H9 (cell line): Measurements from ENCODE around the gene TANK. TPM values are rescaled to one million over a fixed set of nuclear protein-coding genes. Genes with fewer than 3 reads are reported as not detected.

Experiments
- DNase-seq: peaks from one replicate; pipeline ENCODE4 v3.0.0-alpha.2; 2017
- H2AFZ ChIP-seq: one replicate; pipeline ENCODE4 v1.6.1; 2013; ENCODE audit warnings: mild to moderate bottlenecking, low read length, control low read depth, moderate library complexity
- H2AK5ac ChIP-seq: 2 replicates; pipeline ENCODE4 v1.6.1; 2013; ENCODE audit warnings: low read length, control low read depth, mixed read lengths; ENCODE audit not compliant: insufficient read length
- H2BK120ac ChIP-seq: one replicate; pipeline ENCODE4 v1.6.1; 2013; ENCODE audit warnings: low read depth, mild to moderate bottlenecking, low read length, control low read depth, inconsistent platforms; ENCODE audit not compliant: poor library complexity, severe bottlenecking
- H2BK12ac ChIP-seq: 2 replicates; pipeline ENCODE4 v1.6.1; 2013; ENCODE audit warnings: low read length, control low read depth, mixed read lengths, low read depth; ENCODE audit not compliant: insufficient read length
- H2BK15ac ChIP-seq: 2 replicates; pipeline ENCODE4 v1.6.1; 2013; ENCODE audit warnings: low read depth, low read length, control low read depth
- H2BK20ac ChIP-seq: one replicate; pipeline ENCODE4 v1.6.1; 2013; ENCODE audit warnings: low read depth, mild to moderate bottlenecking, low read length, control low read depth, inconsistent platforms; ENCODE audit not compliant: poor library complexity, severe bottlenecking
- H2BK5ac ChIP-seq: 2 replicates; pipeline ENCODE4 v1.6.1; 2013; ENCODE audit warnings: low read length, control low read depth, mixed read lengths; ENCODE audit not compliant: insufficient read length
- H3K14ac ChIP-seq: 2 replicates; pipeline ENCODE4 v1.6.1; 2013; ENCODE audit warnings: low read length, control low read depth; ENCODE audit not compliant: insufficient read depth
- H3K18ac ChIP-seq: 2 replicates; pipeline ENCODE4 v1.6.1; 2013; ENCODE audit warnings: low read depth, mild to moderate bottlenecking, mixed read lengths, low read length, control low read depth; ENCODE audit not compliant: insufficient read length
- H3K23ac ChIP-seq: 2 replicates; pipeline ENCODE4 v1.6.1; 2013; ENCODE audit warnings: low read length, control low read depth, mixed read lengths, low read depth; ENCODE audit not compliant: insufficient read length
- H3K23me2 ChIP-seq: 2 replicates; pipeline ENCODE4 v1.6.1; 2013; ENCODE audit warnings: low read depth, mild to moderate bottlenecking, mixed read lengths, low read length, control low read depth; ENCODE audit not compliant: insufficient read length, poor library complexity, severe bottlenecking
- H3K27ac ChIP-seq: 2 replicates; pipeline ENCODE4 v1.5.1; 2013; ENCODE audit warnings: low read length, control low read depth, mixed read lengths, low read depth; ENCODE audit not compliant: insufficient read length
- H3K27me3 ChIP-seq: 2 replicates; pipeline ENCODE4 v1.6.1; 2013; ENCODE audit warnings: low read length, control low read depth, inconsistent platforms; ENCODE audit not compliant: insufficient read depth
- H3K4ac ChIP-seq: 2 replicates; pipeline ENCODE4 v1.6.1; 2013; ENCODE audit warnings: low read depth, mild to moderate bottlenecking, control low read depth, inconsistent platforms, low read length, moderate library complexity
- H3K4me1 ChIP-seq: 2 replicates; pipeline ENCODE4 v1.6.1; 2013; ENCODE audit warnings: low read length, control low read depth, inconsistent platforms; ENCODE audit not compliant: insufficient read depth
- H3K4me2 ChIP-seq: 2 replicates; pipeline ENCODE4 v1.6.1; 2013; ENCODE audit warnings: low read length, control low read depth, mixed read lengths; ENCODE audit not compliant: insufficient read length, insufficient read depth
- H3K56ac ChIP-seq: 2 replicates; pipeline ENCODE4 v1.6.1; 2013; ENCODE audit warnings: low read depth, mild to moderate bottlenecking, mixed read lengths, low read length, control low read depth; ENCODE audit not compliant: insufficient read length
- H3K79me1 ChIP-seq: 2 replicates; pipeline ENCODE4 v1.6.1; 2013; ENCODE audit warnings: low read depth, mild to moderate bottlenecking, moderate library complexity, low read length, control low read depth, inconsistent platforms; ENCODE audit not compliant: insufficient read depth, poor library complexity, severe bottlenecking
- H3K79me2 ChIP-seq: 2 replicates; pipeline ENCODE4 v1.6.1; 2013; ENCODE audit warnings: low read length, control low read depth, inconsistent platforms; ENCODE audit not compliant: insufficient read depth
- H3K9ac ChIP-seq: 2 replicates; pipeline ENCODE4 v1.6.1; 2013; ENCODE audit warnings: low read length, control low read depth, mixed read lengths; ENCODE audit not compliant: insufficient read length; ENCODE audit errors: extremely low read depth
- H3K9me3 ChIP-seq: one replicate; pipeline ENCODE4 v1.6.1; 2013; ENCODE audit warnings: low read depth, low read length, inconsistent platforms; ENCODE audit not compliant: control insufficient read depth
- H3T11ph ChIP-seq: one replicate; pipeline ENCODE4 v1.6.1; 2013; ENCODE audit warnings: mild to moderate bottlenecking, low read length, control low read depth, inconsistent platforms
- H4K20me1 ChIP-seq: one replicate; pipeline ENCODE4 v1.6.1; 2013; ENCODE audit not compliant: control insufficient read depth, insufficient read length, insufficient read depth
- H4K5ac ChIP-seq: 2 replicates; pipeline ENCODE4 v1.6.1; 2013; ENCODE audit warnings: low read depth, mild to moderate bottlenecking, mixed read lengths, low read length, control low read depth; ENCODE audit not compliant: insufficient read length
- H4K8ac ChIP-seq: replicated peaks from 2 replicates; pipeline ENCODE4 v1.6.1; 2013; ENCODE audit warnings: low read length, control low read depth, mixed read lengths, low read depth; ENCODE audit not compliant: insufficient read length
- H4K91ac ChIP-seq: 2 replicates; pipeline ENCODE4 v1.6.1; 2013; ENCODE audit warnings: low read depth, mild to moderate bottlenecking, moderate library complexity, mixed read lengths, low read length, control low read depth; ENCODE audit not compliant: insufficient read length
- H3K27ac Mint-ChIP-seq, 3 experiments: 2 replicates in 2 of 3; 3 replicates in 1 of 3; pipeline ENCODE4 v1.8.0; 2020 to 2021; ENCODE audit warnings: mixed read lengths in 3 of 3, mild to moderate bottlenecking in 1 of 3, moderate library complexity in 1 of 3
- H3K27me3 Mint-ChIP-seq: 2 replicates; pipeline ENCODE4 v1.8.0; 2021; ENCODE audit warnings: low read depth, mild to moderate bottlenecking, moderate library complexity, mixed read lengths
- H3K36me3 Mint-ChIP-seq, 3 experiments: 2 replicates in 2 of 3; 3 replicates in 1 of 3; pipeline ENCODE4 v1.8.0; 2020 to 2021; ENCODE audit warnings: low read depth in 3 of 3, mixed read lengths in 3 of 3; ENCODE audit not compliant: insufficient read depth in 1 of 3
- H3K4me1 Mint-ChIP-seq, 2 experiments: 2 replicates each; pipeline ENCODE4 v1.8.0; 2020; ENCODE audit warnings: mixed read lengths in 2 of 2
- H3K4me3 Mint-ChIP-seq, 2 experiments: 2 replicates in 1 of 2; 3 replicates in 1 of 2; pipeline ENCODE4 v1.8.0; 2020 to 2021; ENCODE audit warnings: mild to moderate bottlenecking in 2 of 2, mixed read lengths in 2 of 2, moderate library complexity in 1 of 2
- H3K9me3 Mint-ChIP-seq, 2 experiments: 2 replicates in 1 of 2; 3 replicates in 1 of 2; pipeline ENCODE4 v1.8.0; 2020; ENCODE audit warnings: mild to moderate bottlenecking in 2 of 2, mixed read lengths in 2 of 2, moderate library complexity in 1 of 2
- CTCF ChIP-seq: fragments of 200-600 bp; sonication (generic); conservative IDR thresholded peaks from 3 replicates; pipeline ENCODE4 v1.8.0; 2021; ENCODE audit warnings: antibody characterized with exemption, mild to moderate bottlenecking
- WGBS: extraction: QIAGEN DNeasy Blood & Tissue Kit; methylation state at CpG from one replicate; pipeline ENCODE4 v1.1.7; 2013; ENCODE audit warnings: missing lambda C conversion rate, low lambda C conversion rate, mixed read lengths; ENCODE audit not compliant: insufficient read length; ENCODE audit errors: extremely low coverage; 5-methylcytosine and 5-hydroxymethylcytosine counted together
- long read RNA-seq: library from polyadenylated mRNA; unstranded; transcript quantifications from one replicate; pipeline ENCODE4 v2.0.0, GENCODE V29; 2020
- total RNA-seq: library from RNA; stranded (reverse); gene quantifications from 2 replicates; pipeline ENCODE4 v1.2.1, GENCODE V29; 2021

TANK gene
- total RNA-seq, result 17.3 and 23.9 TPM in 2 replicates
- long read RNA-seq, transcript TANK-202 (8 exons, 2,171 nt), result major isoform, 31 of 66 reads
- long read RNA-seq, partial matches to known transcripts, result 8 of 66 reads
- long read RNA-seq, other reads (novel, unspliced or antisense), result 25 of 66 reads

GRCh38 chr2:161160226-161161073 lies at the start of gene TANK:
TSS of gene TANK (plus strand) at chr2:161160428. CDS start at chr2:161179663, 19,235 bp downstream.
- H2BK12ac ChIP-seq, result no peak within 1 kb of the TSS
- Mint-ChIP-seq H3K9me3 (no peaks in the 10 kb centered on the region), H3K27me3 (no peaks in the 10 kb centered on the region; the same call in 1 of the 2 replicates), H3K4me3 (peak within 1 kb of the TSS; percentile 92 to 100), H3K27ac (peak within 1 kb of the TSS; percentile 97 to 99 (median 99)), H3K36me3 (peaks cover 2 to 6% (median 5%) of the 10 kb centered on the region in 3 experiments; a peak in 6 of 7 replicates), H3K4me1 (peaks cover 9 to 17% of the 10 kb centered on the region in 2 experiments)
- peaks cover 7% of the 10 kb centered on the region for H3K23me2 ChIP-seq
- H4K8ac ChIP-seq, result no peak within 1 kb of the TSS
- no peak within 1 kb of the TSS for H2BK15ac ChIP-seq
- H3K4me1 ChIP-seq, result no peaks in the 10 kb centered on the region
- peak within 1 kb of the TSS; percentile 85 for H3K14ac ChIP-seq
- H4K5ac ChIP-seq, result no peak within 1 kb of the TSS
- H3K9ac ChIP-seq, result peak within 1 kb of the TSS; percentile 85
- no peak within 1 kb of the TSS for H3K56ac ChIP-seq
- H2AFZ ChIP-seq, result peak within 1 kb of the TSS; percentile 33
- no peaks in the 10 kb centered on the region for H3K27me3 ChIP-seq
- H2BK120ac ChIP-seq, result no peak within 1 kb of the TSS
- no peak within 1 kb of the TSS for H3K4ac ChIP-seq
- H3K79me1 ChIP-seq, result no peaks in the 10 kb centered on the region
- WGBS, result no CpG with 5 or more reads among the region's 50 CpGs
- no peak within 1 kb of the TSS for H3K27ac ChIP-seq
- H3K79me2 ChIP-seq, result no peaks in the 10 kb centered on the region; the same call in 1 of the 2 replicates
- TF ChIP-seq CTCF, result no peak
- H3K23ac ChIP-seq, result no peak within 1 kb of the TSS
- peak within 1 kb of the TSS; percentile 96 for H3K4me2 ChIP-seq
- no peak within 1 kb of the TSS for H3T11ph ChIP-seq
- no peak within 1 kb of the TSS for H4K91ac ChIP-seq
- H4K20me1 ChIP-seq, result no peaks in the 10 kb centered on the region
- H2BK5ac ChIP-seq, result no peak within 1 kb of the TSS
- no peak within 1 kb of the TSS for H2AK5ac ChIP-seq
- peak within 1 kb of the TSS; percentile 61 for H3K18ac ChIP-seq
- H2BK20ac ChIP-seq, result no peak within 1 kb of the TSS
- H3K9me3 ChIP-seq, result no peaks in the 10 kb centered on the region
- peak; percentile 96 for DNase-seq
